ENCODE data around the gene APOA4.

The APOA4 gene

DNA sequence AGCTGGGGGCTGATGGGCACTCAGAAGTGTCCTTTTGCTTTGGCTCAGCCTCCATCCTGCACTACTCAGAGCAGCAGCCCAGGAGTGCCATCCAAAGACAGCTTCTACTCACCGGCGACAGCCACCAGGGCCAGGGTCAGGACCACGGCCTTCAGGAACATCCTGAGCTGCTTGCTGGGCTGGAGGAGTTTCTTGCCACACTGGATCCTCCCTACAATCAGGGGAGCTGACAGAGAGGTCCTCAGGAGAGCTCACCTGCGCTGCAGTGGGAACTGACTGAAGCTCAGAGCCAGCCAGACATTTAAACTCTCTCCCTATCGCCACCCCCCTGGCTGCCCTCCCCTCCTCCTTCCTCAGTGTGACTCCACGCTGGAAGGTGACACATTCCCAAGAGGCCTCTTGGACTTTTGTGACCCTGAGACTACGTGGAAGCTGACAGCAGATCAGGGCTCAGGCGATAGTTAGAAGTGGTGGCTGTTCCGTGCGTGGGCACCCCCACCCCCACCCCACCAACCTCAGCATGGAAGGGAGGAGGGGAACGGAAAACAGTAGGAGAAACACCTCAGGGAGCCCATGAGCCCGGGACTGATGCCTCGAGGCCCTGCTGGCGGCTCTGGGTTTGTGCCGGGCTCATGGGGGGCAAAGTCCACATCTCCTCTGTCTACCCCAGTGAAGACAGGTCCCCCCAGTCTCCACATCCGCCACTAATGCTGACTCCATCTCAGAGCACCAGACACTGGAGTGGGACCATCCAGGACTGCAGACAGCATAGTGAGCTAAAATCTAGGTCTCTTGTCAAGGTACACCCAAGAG, at the start of gene APOA4:
Gene APOA4, minus strand, starts transcription at position 274 of the 813 bp plus-strand sequence. Its CDS starts 113 bp downstream, at position 161.
- no peak for DNase-seq

DNA sequence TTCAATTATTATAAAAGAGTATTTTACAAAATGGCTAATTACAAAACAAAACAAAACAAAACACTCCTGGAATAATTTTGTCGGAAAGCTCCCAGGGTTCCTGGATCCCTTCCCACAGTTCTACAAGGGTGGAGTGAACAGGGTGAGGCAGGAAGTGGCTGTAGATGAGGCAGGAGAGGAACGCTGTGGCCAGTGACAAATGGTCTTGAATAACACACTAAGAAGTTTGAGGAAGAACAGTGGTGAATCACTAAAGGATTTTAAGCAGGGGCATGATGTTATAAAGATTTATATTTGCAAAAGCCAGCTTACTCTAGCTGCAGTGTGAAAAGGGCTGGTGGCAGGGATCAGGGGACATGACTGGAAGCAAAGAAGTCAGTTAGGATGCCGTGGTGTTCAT, 48.1 kb upstream of the APOA4 start:
- DNase-seq: no peak

- DNase-seq: no peak
These were observed 47.0 kb upstream of the APOA4 start for GRCh38 chr11:116870054-116870453.

DNA sequence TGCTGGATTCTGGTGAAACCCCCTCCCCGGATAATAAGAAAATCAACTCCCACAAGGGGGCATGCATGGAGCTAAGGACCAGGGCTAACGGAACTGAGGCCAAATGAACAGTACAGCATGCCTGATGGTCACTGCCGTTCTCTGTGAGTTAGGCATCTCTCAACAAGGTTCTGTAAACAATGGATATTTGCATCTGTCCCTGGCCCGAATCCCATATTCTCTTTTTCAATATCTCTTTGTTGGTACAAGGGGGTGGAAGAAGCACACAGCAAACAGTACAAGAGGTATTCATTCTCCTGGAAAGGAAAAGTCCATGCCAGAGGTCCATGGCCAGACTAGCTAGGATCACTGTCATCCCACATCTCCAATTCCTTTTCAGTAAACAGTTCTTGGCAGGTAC, 46.5 kb upstream of the APOA4 start:
- no peak for DNase-seq

DNA sequence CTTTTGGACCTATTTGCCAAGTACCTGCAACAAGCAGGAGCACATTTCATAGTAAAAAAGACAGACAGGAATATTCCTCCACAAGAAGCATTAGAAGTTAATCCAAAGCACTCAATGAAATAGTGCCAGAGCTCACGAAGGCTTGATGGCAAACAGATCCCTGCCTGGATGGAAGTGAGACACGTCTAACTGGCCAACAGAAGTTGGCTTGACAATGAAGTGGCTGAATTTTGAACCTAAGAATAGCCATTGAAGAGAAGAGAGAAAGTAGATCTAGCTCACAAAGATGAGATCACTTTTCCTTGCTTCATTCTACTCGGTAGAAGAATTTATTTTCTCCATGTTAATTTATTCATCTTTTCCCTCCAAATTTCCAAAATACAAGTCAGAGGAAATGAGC, 45.0 kb upstream of the APOA4 start:
- DNase-seq: no peak

DNA sequence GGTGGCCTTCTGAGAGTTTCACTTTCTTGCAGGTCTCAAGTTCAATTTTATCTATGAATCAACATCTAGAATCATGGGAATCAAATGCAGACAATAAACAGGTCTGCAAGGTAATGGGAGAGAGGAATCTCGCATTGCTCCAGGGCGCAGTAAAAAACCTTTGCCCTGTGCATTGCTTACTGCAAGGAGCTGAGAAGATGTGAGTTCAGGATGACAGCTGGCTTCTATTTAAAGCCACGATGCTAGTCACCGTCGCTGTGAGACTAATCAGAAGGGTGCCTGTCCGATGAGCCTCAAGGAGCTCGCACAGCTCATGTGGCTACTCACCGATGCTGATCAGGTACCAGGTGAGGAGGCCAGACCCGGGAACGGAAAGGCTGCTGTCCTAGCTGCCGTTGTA, 44.5 kb upstream of the APOA4 start:
- no peak for DNase-seq

DNA sequence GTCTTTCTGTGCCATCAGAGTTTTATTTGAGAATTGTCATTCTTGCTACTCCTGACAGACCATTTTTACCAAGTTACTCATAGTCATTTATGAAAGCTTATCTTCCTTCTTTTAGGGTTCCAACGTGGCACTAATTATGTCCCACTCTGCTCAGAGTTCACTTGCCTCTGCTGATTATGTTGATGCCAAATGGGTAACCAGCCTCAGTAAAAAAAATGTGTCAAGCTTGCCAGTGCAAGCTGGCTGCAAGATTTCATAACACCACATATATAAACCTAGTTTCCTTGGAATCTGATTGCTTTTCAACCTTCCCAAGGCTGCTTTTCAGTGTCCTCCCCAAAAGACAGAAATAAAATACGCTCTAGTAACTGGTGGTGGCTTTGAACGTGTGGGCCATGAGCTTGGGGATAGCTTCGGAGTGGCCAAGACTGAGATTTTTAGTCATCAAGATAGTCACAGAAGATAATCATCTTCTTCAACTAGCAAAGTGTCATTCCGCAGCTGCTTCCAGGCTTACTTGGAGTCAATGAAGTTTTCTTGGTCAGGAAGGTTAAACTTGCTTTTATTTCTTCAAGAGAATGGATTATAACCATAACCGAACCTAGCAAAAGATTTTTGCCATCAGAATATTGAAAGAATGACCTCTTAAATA, 43.8 kb upstream of the APOA4 start:
- DNase-seq: no peak

DNA sequence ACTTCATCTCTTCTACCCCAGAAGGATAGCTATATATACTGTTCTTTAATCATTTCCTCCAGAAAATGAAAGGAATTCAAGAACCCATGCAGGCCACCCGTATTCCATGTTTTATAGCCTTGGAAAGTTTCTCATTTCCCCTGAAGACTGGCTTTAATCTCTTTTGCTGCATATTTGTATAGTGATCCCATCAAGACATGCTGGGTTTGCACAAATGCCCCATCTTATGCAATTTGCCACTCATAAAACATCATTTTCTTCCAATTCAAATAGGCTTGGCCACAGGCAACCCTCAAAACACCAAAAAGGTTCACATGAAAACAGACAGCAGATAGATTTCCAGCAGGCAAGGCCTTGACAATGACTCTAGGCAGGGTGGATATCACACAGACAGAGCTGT, 42.6 kb upstream of the APOA4 start:
- DNase-seq: no peak

DNA sequence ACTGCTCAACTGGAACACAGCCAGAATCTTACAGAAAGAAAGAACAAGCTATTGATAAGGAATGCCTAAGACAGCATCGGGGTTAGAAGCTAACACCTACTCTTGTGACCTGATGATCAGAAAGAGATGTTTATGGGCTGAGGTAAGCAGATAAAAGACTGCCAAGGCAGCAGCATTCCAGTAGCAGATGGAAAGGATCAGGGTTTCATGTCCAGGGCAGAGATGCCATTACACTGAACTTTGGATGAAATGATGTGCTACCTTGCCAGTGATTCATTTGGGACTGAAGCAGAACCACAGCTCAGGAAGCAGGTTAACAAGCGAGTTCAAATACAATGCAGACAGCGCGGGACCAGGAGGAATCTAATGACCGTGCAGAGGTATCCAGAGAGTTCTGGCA, 41.4 kb upstream of the APOA4 start:
- DNase-seq: no peak

- DNase-seq: no peak
These were observed 39.8 kb upstream of the APOA4 start for GRCh38 chr11:116862951-116863350.

DNA sequence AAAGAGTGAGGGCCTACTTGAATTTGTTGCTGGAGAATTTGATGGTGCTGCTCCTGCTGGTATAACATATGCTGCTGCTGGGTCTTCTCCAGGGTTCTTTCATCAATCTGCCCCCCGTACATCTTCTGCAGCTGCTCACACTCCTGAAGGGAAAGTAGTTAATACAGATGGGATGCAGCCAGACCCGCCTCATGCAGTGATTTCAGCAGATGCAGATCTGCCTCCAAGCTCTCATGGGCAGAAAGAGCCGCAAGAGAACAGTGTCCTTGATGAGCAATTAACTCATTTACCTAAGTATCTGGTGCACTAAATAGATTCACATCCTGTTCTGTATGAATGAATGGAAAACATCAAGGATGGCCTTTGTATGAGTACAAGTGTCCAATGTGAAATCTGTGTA, 39.1 kb upstream of the APOA4 start:
- DNase-seq: no peak

DNA sequence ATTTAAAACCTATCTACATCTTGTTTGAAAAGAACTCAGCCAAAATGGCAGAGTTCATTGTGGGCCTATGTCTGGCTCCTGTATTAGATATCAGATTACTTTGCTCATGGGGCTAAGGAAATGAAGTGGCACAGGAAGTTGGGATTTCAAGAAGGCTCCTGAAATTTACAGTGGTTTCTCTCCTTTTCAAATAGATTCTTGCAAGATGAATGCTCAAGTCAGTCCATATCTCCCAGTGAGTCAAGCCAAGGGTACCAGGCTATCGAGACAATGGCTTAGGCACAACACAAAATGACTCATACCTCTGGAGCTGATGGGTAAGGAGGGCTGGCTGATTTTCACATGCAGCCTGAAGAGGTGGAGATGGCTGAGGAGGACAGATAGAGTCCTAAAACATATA, 38.4 kb upstream of the APOA4 start:
- DNase-seq: no peak

DNA sequence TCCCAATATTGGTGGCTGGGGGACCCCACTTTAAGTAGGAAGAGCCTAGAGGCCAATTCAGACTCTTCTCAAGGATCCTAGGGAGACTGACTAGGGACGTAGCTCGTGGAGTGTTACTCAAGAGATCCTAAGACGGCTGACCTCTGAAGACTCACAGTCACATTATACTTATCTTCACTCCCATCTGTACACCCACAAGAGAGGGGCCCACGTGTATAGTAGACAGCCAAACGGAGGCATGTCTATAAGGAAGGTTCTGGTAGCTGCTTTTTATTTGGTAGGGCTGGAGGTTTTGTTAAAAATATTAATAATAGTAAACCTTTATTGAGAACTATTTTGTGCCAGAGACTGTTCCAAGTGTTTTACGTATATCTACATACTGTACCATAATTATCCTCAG, 37.2 kb upstream of the APOA4 start:
- no peak for DNase-seq

- no peak for DNase-seq
These were observed 36.1 kb upstream of the APOA4 start for GRCh38 chr11:116859175-116859574.

- no peak for DNase-seq
These were observed 34.8 kb upstream of the APOA4 start for GRCh38 chr11:116857936-116858335.

GRCh38 chr11:116857316-116857715, 34.2 kb upstream of the APOA4 start:
- no peak for DNase-seq

- DNase-seq: no peak
These were observed 33.3 kb upstream of the APOA4 start for GRCh38 chr11:116856423-116856822.

DNA sequence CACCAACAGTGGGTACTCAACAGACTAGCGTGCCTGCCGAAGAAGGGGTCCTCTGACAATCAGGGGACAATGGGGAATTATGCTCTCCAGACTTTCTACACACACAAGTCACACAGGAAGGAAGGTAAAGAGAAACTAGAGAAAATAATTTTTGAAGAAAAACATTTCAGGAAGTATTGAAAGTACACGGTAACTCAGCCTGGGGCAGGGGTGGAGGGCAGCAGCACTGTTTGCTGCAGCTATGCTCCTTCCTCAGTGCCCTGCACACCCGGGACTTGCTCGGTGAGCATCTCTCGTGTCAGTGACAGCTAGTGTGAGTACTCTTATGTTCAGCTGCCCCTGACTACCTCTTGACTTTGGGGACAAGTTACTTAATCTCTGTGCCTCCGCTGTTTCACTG, 32.3 kb upstream of the APOA4 start:
- DNase-seq: no peak

- peak; percentile 49 for DNase-seq
These were observed 30.5 kb upstream of the APOA4 start for GRCh38 chr11:116853461-116854073.

DNA sequence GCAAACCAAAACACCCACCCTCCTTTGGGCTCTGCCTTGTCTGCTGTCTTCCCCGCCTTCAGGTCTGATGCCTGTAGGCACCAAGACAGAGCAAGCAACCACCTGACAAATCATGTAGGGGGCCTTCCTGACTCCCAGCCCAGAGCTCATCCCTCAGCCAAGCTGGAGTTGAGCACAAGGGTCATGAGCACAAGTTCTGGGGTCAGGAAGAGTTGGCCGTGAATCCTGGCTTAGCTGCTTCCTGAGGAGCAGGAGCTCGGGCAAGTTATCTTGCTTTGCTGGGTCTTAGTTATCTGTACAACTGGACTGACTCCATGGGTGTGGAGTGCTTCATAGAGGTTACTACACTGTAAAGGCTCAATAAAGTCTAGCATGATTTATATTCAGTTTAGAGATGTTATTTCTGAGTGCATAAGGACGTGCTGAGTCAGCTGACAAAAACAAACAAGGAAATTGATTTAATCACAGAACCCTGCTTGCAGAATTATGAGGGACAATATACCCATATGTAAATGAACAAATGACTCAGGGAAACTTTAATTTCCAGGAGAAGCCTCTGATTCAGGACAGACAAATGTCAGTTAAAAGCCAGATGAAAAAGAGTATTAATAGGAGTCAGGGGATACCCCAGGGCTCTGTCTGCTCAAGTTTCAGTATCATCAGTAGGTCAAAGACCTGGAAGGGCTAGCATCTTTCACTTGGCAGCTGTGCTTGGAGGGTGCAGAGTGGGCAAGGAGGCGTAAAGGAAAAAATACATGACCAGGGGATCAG, 29.3 kb upstream of the APOA4 start:
- DNase-seq: no peak

- no peak for DNase-seq
These were observed 28.5 kb upstream of the APOA4 start for GRCh38 chr11:116851626-116852025.

DNA sequence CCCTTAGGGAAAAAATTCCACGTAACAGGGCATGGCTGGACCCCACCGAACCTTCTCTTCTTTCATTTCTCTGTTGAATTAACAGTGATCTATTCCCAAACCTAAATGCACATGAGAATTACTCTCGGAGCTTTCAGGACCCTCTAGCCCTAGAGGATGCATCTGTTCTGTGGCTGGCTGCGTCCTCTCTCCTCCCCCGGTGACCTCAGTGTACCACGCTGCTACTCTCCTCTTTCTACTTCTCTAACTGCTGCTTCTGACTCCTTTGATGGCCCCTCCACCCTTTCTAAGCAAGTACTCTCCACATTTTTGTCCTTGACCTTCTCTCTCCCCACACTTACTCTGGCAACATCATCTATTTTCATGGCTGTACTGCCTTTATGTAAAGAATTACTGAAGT, 26.4 kb upstream of the APOA4 start:
- DNase-seq: no peak

GRCh38 chr11:116849060-116849459, 26.0 kb upstream of the APOA4 start:
- no peak for DNase-seq

Data from activated naive CD4-positive, alpha-beta T cell treated with anti-CD3 and anti-CD28 coated beads, Interleukin-2, amount 50 U/mL, for 16 hours (primary cell).